GM23338 (cell line): ENCODE data around the gene HS1BP3. TPM values are rescaled to one million over a fixed set of nuclear protein-coding genes. Genes with fewer than 3 reads are reported as not detected.

Experiments
- ATAC-seq: fragments of 200-7000 bp; cut with Tn5 transposase; 3 replicates; pipeline ENCODE4 v1.9.1; 2020
- DNase-seq: peaks from one replicate; pipeline ENCODE4 v3.0.0-alpha.2; 2015; ENCODE audit warnings: low spot score
- H2AFZ ChIP-seq: fragments of 200-600 bp; sonication (generic); 2 replicates; pipeline ENCODE4 v1.8.0; 2016; ENCODE audit warnings: antibody characterized with exemption, mild to moderate bottlenecking, moderate library complexity
- H3F3A ChIP-seq: fragments of 200-600 bp; sonication (generic); replicated peaks from 2 replicates; pipeline ENCODE4 v1.8.0; 2017; ENCODE audit warnings: antibody characterized with exemption, mixed run types, low read depth
- H3K27ac ChIP-seq: fragments of 200-600 bp; sonication (generic); 2 replicates; pipeline ENCODE4 v1.6.1; 2016; ENCODE audit warnings: low read depth
- H3K27me3 ChIP-seq: fragments of 200-600 bp; sonication (generic); 2 replicates; pipeline ENCODE4 v1.8.0; 2016; ENCODE audit warnings: mild to moderate bottlenecking, mixed run types, moderate library complexity; ENCODE audit not compliant: insufficient read depth
- H3K36me3 ChIP-seq: fragments of 200-600 bp; sonication (generic); 2 replicates; pipeline ENCODE4 v1.8.0; 2016; ENCODE audit warnings: mild to moderate bottlenecking; ENCODE audit not compliant: insufficient read depth
- H3K4me1 ChIP-seq: fragments of 200-600 bp; sonication (generic); 2 replicates; pipeline ENCODE4 v1.8.0; 2016; ENCODE audit warnings: mild to moderate bottlenecking, moderate library complexity; ENCODE audit not compliant: insufficient read depth
- H3K4me2 ChIP-seq: fragments of 200-600 bp; sonication (generic); 2 replicates; pipeline ENCODE4 v1.7.1; 2017; ENCODE audit warnings: mixed run types
- H3K4me3 ChIP-seq: fragments of 200-600 bp; sonication (generic); 2 replicates; pipeline ENCODE4 v1.6.1; 2016; ENCODE audit warnings: mixed run types
- H3K79me2 ChIP-seq: fragments of 200-600 bp; sonication (generic); replicated peaks from 2 replicates; pipeline ENCODE4 v1.8.0; 2017; ENCODE audit warnings: mild to moderate bottlenecking; ENCODE audit not compliant: insufficient read depth
- H3K9me2 ChIP-seq: fragments of 200-600 bp; sonication (generic); 2 replicates; pipeline ENCODE4 v1.8.0; 2017; ENCODE audit not compliant: insufficient read depth
- H4K20me1 ChIP-seq: fragments of 200-600 bp; sonication (generic); replicated peaks from 2 replicates; pipeline ENCODE4 v1.8.0; 2017; ENCODE audit warnings: mild to moderate bottlenecking; ENCODE audit not compliant: insufficient read depth
- H3K27ac Mint-ChIP-seq: 2 replicates; pipeline ENCODE4 v1.8.0; 2020; ENCODE audit warnings: inconsistent platforms, mild to moderate bottlenecking, moderate library complexity, mixed read lengths
- H3K27me3 Mint-ChIP-seq: 3 replicates; pipeline ENCODE4 v1.8.0; 2022; ENCODE audit warnings: low read depth, mild to moderate bottlenecking, moderate library complexity, mixed read lengths, inconsistent platforms; ENCODE audit not compliant: insufficient read depth, poor library complexity
- H3K36me3 Mint-ChIP-seq: 3 replicates; pipeline ENCODE4 v1.8.0; 2021; ENCODE audit warnings: low read depth, mild to moderate bottlenecking, inconsistent platforms, moderate library complexity, mixed read lengths
- H3K4me1 Mint-ChIP-seq: 3 replicates; pipeline ENCODE4 v1.8.0; 2020; ENCODE audit warnings: mild to moderate bottlenecking, inconsistent platforms, mixed read lengths
- H3K4me3 Mint-ChIP-seq: 3 replicates; pipeline ENCODE4 v1.8.0; 2021; ENCODE audit warnings: moderate library complexity, mild to moderate bottlenecking, inconsistent platforms, mixed read lengths
- H3K9me3 Mint-ChIP-seq: 3 replicates; pipeline ENCODE4 v1.8.0; 2020; ENCODE audit warnings: moderate library complexity, mild to moderate bottlenecking, inconsistent platforms, mixed read lengths
- CREB1 ChIP-seq: fragments of 250-450 bp; sonication (Bioruptor Pico); IDR thresholded peaks from 2 replicates; pipeline ENCODE4 v1.5.0; 2020; ENCODE audit warnings: low read depth, mild to moderate bottlenecking, moderate library complexity
- ETS1 ChIP-seq: IDR thresholded peaks from 2 replicates; pipeline ENCODE4 v1.6.1; 2016; ENCODE audit warnings: antibody characterized with exemption
- EZH2 ChIP-seq: fragments of 200-600 bp; sonication (generic); IDR thresholded peaks from one replicate; pipeline ENCODE4 v1.8.0; 2017; ENCODE audit warnings: antibody characterized with exemption, mild to moderate bottlenecking, low read depth; ENCODE audit not compliant: unreplicated experiment
- EZH2phosphoT487 ChIP-seq: fragments of 200-600 bp; sonication (generic); IDR thresholded peaks from one replicate; pipeline ENCODE4 v1.8.1; 2018; ENCODE audit warnings: antibody characterized with exemption; ENCODE audit not compliant: unreplicated experiment
- JUNB ChIP-seq: IDR thresholded peaks from one replicate; pipeline ENCODE4 v1.6.1; 2016; ENCODE audit warnings: antibody characterized with exemption; ENCODE audit not compliant: unreplicated experiment
- NANOG ChIP-seq: IDR thresholded peaks from 2 replicates; pipeline ENCODE4 v1.6.1; 2016; ENCODE audit warnings: antibody characterized with exemption, borderline replicate concordance
- POLR2AphosphoS5 ChIP-seq: IDR thresholded peaks from 2 replicates; pipeline ENCODE4 v1.6.1; 2016; ENCODE audit warnings: antibody characterized with exemption, low read depth
- STAT1 ChIP-seq: IDR thresholded peaks from one replicate; pipeline ENCODE4 v1.6.1; 2016; ENCODE audit warnings: antibody characterized with exemption; ENCODE audit not compliant: unreplicated experiment
- ZNF114 ChIP-seq: fragments of 250-450 bp; sonication (Bioruptor Pico); IDR thresholded peaks from 2 replicates; pipeline ENCODE4 v1.5.0; 2020; ENCODE audit warnings: mild to moderate bottlenecking, moderate library complexity
- ZNF331 ChIP-seq: fragments of 250-450 bp; sonication (Bioruptor Pico); IDR thresholded peaks from 2 replicates; pipeline ENCODE4 v1.5.0; 2020; ENCODE audit warnings: low read depth, mild to moderate bottlenecking, moderate library complexity
- ZNF462 ChIP-seq: fragments of 250-450 bp; sonication (Bioruptor Pico); IDR thresholded peaks from 2 replicates; pipeline ENCODE4 v1.5.0; 2020; ENCODE audit warnings: mild to moderate bottlenecking, moderate library complexity
- polyA plus RNA-seq: library from polyadenylated mRNA; unstranded; fragments of >200 nt; fragmentation: Nextera tagmentation; extraction: Ambion mirVana; gene quantifications from 2 replicates; pipeline ENCODE4 v1.2.1, GENCODE V29; 2016
- total RNA-seq: library from RNA; depleted of rRNA; stranded (reverse); fragments of >200 nt; shearing (Covaris generic); gene quantifications from 2 replicates; pipeline ENCODE4 v1.2.3, GENCODE V29; 2014
- TF ChIP-seq, protein P1 (sequence below), 2 experiments: fragments of 200-600 bp in 1 of 2; sonication (generic) in 1 of 2; conservative IDR thresholded peaks; 2 replicates each; pipeline versions ENCODE4 v1.5.1 to v1.6.1; 2016 to 2017; ENCODE audit warnings: antibody characterized with exemption in 2 of 2, low read depth in 2 of 2, mild to moderate bottlenecking in 2 of 2, moderate library complexity in 1 of 2
- TF ChIP-seq, protein P2 (sequence below): IDR thresholded peaks from one replicate; pipeline ENCODE4 v1.6.1; 2018; ENCODE audit warnings: antibody characterized with exemption; ENCODE audit not compliant: unreplicated experiment

HS1BP3 gene
- total and polyA plus RNA-seq, 2 experiments from 2014 or later, result 7.2 to 15.0 TPM

GRCh38 chr2:20614201-20615067 lies 36.5 kb downstream of the HS1BP3 start:
- Histone ChIP-seq H4K20me1 (no peaks in the 10 kb centered on the region), H2AFZ (0 out of 2 replicates have a peak overlapping the region, but pooled peaks have one; percentile 18), H3K79me2 (no peaks in the 10 kb centered on the region), H3K4me1 (0 out of 2 replicates have a peak, but pooled peaks cover 8% of the 10 kb centered on the region), H3K27ac (no peak overlapping the region), H3K4me3 (no peak overlapping the region), H3K36me3 (no peaks in the 10 kb centered on the region), H3K4me2 (0 out of 2 replicates have a peak overlapping the region, but pooled peaks have one; percentile 20), H3K9me2 (no peaks in the 10 kb centered on the region), H3F3A (no peaks in the 10 kb centered on the region), H3K27me3 (no peaks in the 10 kb centered on the region)
- Mint-ChIP-seq H3K4me1 (peaks cover 20% of the 10 kb centered on the region), H3K36me3 (no peaks in the 10 kb centered on the region), H3K27me3 (peaks cover 5% of the 10 kb centered on the region), H3K4me3 (no peak overlapping the region), H3K27ac (no peak overlapping the region; the same call in 1 of the 2 replicates), H3K9me3 (no peaks in the 10 kb centered on the region)
- DNase-seq (peak; percentile 47), ATAC-seq (peak; percentile 59)
- TF ChIP-seq ZNF462 (CRISPR knock-in tag) (no peak), CREB1 (CRISPR knock-in tag) (no peak), STAT1 (no peak), ZNF114 (CRISPR knock-in tag) (no peak), ETS1 (no peak), ZNF331 (CRISPR knock-in tag) (no peak), JUNB (no peak), POLR2AphosphoS5 (no peak), EZH2 (no peak), NANOG (no peak), EZH2phosphoT487 (no peak)
- TF ChIP-seq, protein P1, sequence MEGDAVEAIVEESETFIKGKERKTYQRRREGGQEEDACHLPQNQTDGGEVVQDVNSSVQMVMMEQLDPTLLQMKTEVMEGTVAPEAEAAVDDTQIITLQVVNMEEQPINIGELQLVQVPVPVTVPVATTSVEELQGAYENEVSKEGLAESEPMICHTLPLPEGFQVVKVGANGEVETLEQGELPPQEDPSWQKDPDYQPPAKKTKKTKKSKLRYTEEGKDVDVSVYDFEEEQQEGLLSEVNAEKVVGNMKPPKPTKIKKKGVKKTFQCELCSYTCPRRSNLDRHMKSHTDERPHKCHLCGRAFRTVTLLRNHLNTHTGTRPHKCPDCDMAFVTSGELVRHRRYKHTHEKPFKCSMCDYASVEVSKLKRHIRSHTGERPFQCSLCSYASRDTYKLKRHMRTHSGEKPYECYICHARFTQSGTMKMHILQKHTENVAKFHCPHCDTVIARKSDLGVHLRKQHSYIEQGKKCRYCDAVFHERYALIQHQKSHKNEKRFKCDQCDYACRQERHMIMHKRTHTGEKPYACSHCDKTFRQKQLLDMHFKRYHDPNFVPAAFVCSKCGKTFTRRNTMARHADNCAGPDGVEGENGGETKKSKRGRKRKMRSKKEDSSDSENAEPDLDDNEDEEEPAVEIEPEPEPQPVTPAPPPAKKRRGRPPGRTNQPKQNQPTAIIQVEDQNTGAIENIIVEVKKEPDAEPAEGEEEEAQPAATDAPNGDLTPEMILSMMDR (conservative IDR thresholded peaks at IDR 0.05; ENCODE audit: low read depth in 2 of 2), result no peak
- TF ChIP-seq, protein P2, sequence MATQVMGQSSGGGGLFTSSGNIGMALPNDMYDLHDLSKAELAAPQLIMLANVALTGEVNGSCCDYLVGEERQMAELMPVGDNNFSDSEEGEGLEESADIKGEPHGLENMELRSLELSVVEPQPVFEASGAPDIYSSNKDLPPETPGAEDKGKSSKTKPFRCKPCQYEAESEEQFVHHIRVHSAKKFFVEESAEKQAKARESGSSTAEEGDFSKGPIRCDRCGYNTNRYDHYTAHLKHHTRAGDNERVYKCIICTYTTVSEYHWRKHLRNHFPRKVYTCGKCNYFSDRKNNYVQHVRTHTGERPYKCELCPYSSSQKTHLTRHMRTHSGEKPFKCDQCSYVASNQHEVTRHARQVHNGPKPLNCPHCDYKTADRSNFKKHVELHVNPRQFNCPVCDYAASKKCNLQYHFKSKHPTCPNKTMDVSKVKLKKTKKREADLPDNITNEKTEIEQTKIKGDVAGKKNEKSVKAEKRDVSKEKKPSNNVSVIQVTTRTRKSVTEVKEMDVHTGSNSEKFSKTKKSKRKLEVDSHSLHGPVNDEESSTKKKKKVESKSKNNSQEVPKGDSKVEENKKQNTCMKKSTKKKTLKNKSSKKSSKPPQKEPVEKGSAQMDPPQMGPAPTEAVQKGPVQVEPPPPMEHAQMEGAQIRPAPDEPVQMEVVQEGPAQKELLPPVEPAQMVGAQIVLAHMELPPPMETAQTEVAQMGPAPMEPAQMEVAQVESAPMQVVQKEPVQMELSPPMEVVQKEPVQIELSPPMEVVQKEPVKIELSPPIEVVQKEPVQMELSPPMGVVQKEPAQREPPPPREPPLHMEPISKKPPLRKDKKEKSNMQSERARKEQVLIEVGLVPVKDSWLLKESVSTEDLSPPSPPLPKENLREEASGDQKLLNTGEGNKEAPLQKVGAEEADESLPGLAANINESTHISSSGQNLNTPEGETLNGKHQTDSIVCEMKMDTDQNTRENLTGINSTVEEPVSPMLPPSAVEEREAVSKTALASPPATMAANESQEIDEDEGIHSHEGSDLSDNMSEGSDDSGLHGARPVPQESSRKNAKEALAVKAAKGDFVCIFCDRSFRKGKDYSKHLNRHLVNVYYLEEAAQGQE, result no peak
